HUDEP-2 (cell line): ENCODE data around the gene INTS7.

ENCODE experiments used
- DNase-seq, 76 experiments: peaks; one replicate each; lab custom pipeline; 2025; ENCODE audit not compliant: unreplicated experiment in 76 of 76; lab: John Stamatoyannopoulos, UW

INTS7 gene

GRCh38 chr1:211910113-211910884, 125.1 kb downstream of the INTS7 start:
- no peak for DNase-seq

- no peak for DNase-seq
Observed at GRCh38 chr1:211909395-211909794, 126.0 kb downstream of the INTS7 start.

GRCh38 chr1:211908951-211909350, 126.4 kb downstream of the INTS7 start:
- DNase-seq: no peak

- no peak for DNase-seq
Observed at GRCh38 chr1:211908453-211908852, 126.9 kb downstream of the INTS7 start.

GRCh38 chr1:211903490-211904245, 131.7 kb downstream of the INTS7 start:
- no peak for DNase-seq

- DNase-seq: no peak
Observed at GRCh38 chr1:211902624-211903291, 132.6 kb downstream of the INTS7 start.

- DNase-seq: no peak
Observed at GRCh38 chr1:211901945-211902344, 133.4 kb downstream of the INTS7 start.

GRCh38 chr1:211900441-211900840, 134.9 kb downstream of the INTS7 start:
- no peak for DNase-seq

GRCh38 chr1:211896958-211897357, 138.4 kb downstream of the INTS7 start:
- DNase-seq: no peak

- DNase-seq: no peak
Observed at GRCh38 chr1:211895126-211895759, 140.1 kb downstream of the INTS7 start.

GRCh38 chr1:211894312-211894711, 141.0 kb downstream of the INTS7 start:
- no peak for DNase-seq

- no peak for DNase-seq
Observed at GRCh38 chr1:211893260-211893659, 142.1 kb downstream of the INTS7 start.

GRCh38 chr1:211892577-211892976, 142.8 kb downstream of the INTS7 start:
- DNase-seq: no peak

GRCh38 chr1:211891708-211892107, 143.6 kb downstream of the INTS7 start:
- DNase-seq: no peak
